PFSK-1 (cell line): ENCODE data around the gene CORT.

Source experiments
- POLR2AphosphoS5 ChIP-seq: IDR thresholded peaks from 2 replicates; pipeline ENCODE4 v1.6.1; 2012; ENCODE audit warnings: low read depth, mild to moderate bottlenecking, control low read depth, low read length, moderate library complexity
- REST ChIP-seq, 2 experiments: IDR thresholded peaks; 2 replicates each; pipeline versions ENCODE4 v1.6.1 to v1.8.0; 2011 to 2012; ENCODE audit warnings: low read depth in 2 of 2, low read length in 2 of 2, control low read depth in 1 of 2, inconsistent platforms in 1 of 2, mild to moderate bottlenecking in 1 of 2, moderate library complexity in 1 of 2; ENCODE audit not compliant: insufficient read depth in 1 of 2
- SIN3A ChIP-seq: IDR thresholded peaks from 2 replicates; pipeline ENCODE4 v1.6.1; 2012; ENCODE audit warnings: mild to moderate bottlenecking, low read length, moderate library complexity, borderline replicate concordance; ENCODE audit not compliant: insufficient read depth
- TAF1 ChIP-seq: IDR thresholded peaks from 2 replicates; pipeline ENCODE4 v1.6.1; 2012; ENCODE audit warnings: low read length, control low read depth, borderline replicate concordance; ENCODE audit not compliant: insufficient read depth

- TF ChIP-seq POLR2AphosphoS5 (no peak), TAF1 (no peak), REST (IDR thresholded peaks at IDR 0.05; ENCODE audit: insufficient read depth in 1 of 2, low read depth in 2 of 2, low read length in 2 of 2) (no peak), SIN3A (no peak)
Measured at GRCh38 chr1:10444795-10445397, 4.9 kb upstream of the CORT start.
